H9 (cell line): ENCODE measurements around the gene FAM149B1. TPM values are rescaled to one million over a fixed set of nuclear protein-coding genes. Genes with fewer than 3 reads are reported as not detected.
"Not testable (repeated sequence)": the region's sequence is repeated elsewhere in the genome, so short reads cannot be mapped to it uniquely, and the experiment has no call there.

ENCODE experiments used
- DNase-seq: peaks from one replicate; pipeline ENCODE4 v3.0.0-alpha.2; 2017
- H2AFZ ChIP-seq: one replicate; pipeline ENCODE4 v1.6.1; 2013; ENCODE audit warnings: mild to moderate bottlenecking, low read length, control low read depth, moderate library complexity
- H2AK5ac ChIP-seq: 2 replicates; pipeline ENCODE4 v1.6.1; 2013; ENCODE audit warnings: low read length, control low read depth, mixed read lengths; ENCODE audit not compliant: insufficient read length
- H2BK120ac ChIP-seq: one replicate; pipeline ENCODE4 v1.6.1; 2013; ENCODE audit warnings: low read depth, mild to moderate bottlenecking, low read length, control low read depth, inconsistent platforms; ENCODE audit not compliant: poor library complexity, severe bottlenecking
- H2BK12ac ChIP-seq: 2 replicates; pipeline ENCODE4 v1.6.1; 2013; ENCODE audit warnings: low read length, control low read depth, mixed read lengths, low read depth; ENCODE audit not compliant: insufficient read length
- H2BK15ac ChIP-seq: 2 replicates; pipeline ENCODE4 v1.6.1; 2013; ENCODE audit warnings: low read depth, low read length, control low read depth
- H2BK20ac ChIP-seq: one replicate; pipeline ENCODE4 v1.6.1; 2013; ENCODE audit warnings: low read depth, mild to moderate bottlenecking, low read length, control low read depth, inconsistent platforms; ENCODE audit not compliant: poor library complexity, severe bottlenecking
- H2BK5ac ChIP-seq: 2 replicates; pipeline ENCODE4 v1.6.1; 2013; ENCODE audit warnings: low read length, control low read depth, mixed read lengths; ENCODE audit not compliant: insufficient read length
- H3K14ac ChIP-seq: 2 replicates; pipeline ENCODE4 v1.6.1; 2013; ENCODE audit warnings: low read length, control low read depth; ENCODE audit not compliant: insufficient read depth
- H3K18ac ChIP-seq: 2 replicates; pipeline ENCODE4 v1.6.1; 2013; ENCODE audit warnings: low read depth, mild to moderate bottlenecking, mixed read lengths, low read length, control low read depth; ENCODE audit not compliant: insufficient read length
- H3K23ac ChIP-seq: 2 replicates; pipeline ENCODE4 v1.6.1; 2013; ENCODE audit warnings: low read length, control low read depth, mixed read lengths, low read depth; ENCODE audit not compliant: insufficient read length
- H3K23me2 ChIP-seq: 2 replicates; pipeline ENCODE4 v1.6.1; 2013; ENCODE audit warnings: low read depth, mild to moderate bottlenecking, mixed read lengths, low read length, control low read depth; ENCODE audit not compliant: insufficient read length, poor library complexity, severe bottlenecking
- H3K27ac ChIP-seq: 2 replicates; pipeline ENCODE4 v1.5.1; 2013; ENCODE audit warnings: low read length, control low read depth, mixed read lengths, low read depth; ENCODE audit not compliant: insufficient read length
- H3K27me3 ChIP-seq: 2 replicates; pipeline ENCODE4 v1.6.1; 2013; ENCODE audit warnings: low read length, control low read depth, inconsistent platforms; ENCODE audit not compliant: insufficient read depth
- H3K4ac ChIP-seq: 2 replicates; pipeline ENCODE4 v1.6.1; 2013; ENCODE audit warnings: low read depth, mild to moderate bottlenecking, control low read depth, inconsistent platforms, low read length, moderate library complexity
- H3K4me1 ChIP-seq: 2 replicates; pipeline ENCODE4 v1.6.1; 2013; ENCODE audit warnings: low read length, control low read depth, inconsistent platforms; ENCODE audit not compliant: insufficient read depth
- H3K4me2 ChIP-seq: 2 replicates; pipeline ENCODE4 v1.6.1; 2013; ENCODE audit warnings: low read length, control low read depth, mixed read lengths; ENCODE audit not compliant: insufficient read length, insufficient read depth
- H3K56ac ChIP-seq: 2 replicates; pipeline ENCODE4 v1.6.1; 2013; ENCODE audit warnings: low read depth, mild to moderate bottlenecking, mixed read lengths, low read length, control low read depth; ENCODE audit not compliant: insufficient read length
- H3K79me1 ChIP-seq: 2 replicates; pipeline ENCODE4 v1.6.1; 2013; ENCODE audit warnings: low read depth, mild to moderate bottlenecking, moderate library complexity, low read length, control low read depth, inconsistent platforms; ENCODE audit not compliant: insufficient read depth, poor library complexity, severe bottlenecking
- H3K79me2 ChIP-seq: 2 replicates; pipeline ENCODE4 v1.6.1; 2013; ENCODE audit warnings: low read length, control low read depth, inconsistent platforms; ENCODE audit not compliant: insufficient read depth
- H3K9ac ChIP-seq: 2 replicates; pipeline ENCODE4 v1.6.1; 2013; ENCODE audit warnings: low read length, control low read depth, mixed read lengths; ENCODE audit not compliant: insufficient read length; ENCODE audit errors: extremely low read depth
- H3K9me3 ChIP-seq: one replicate; pipeline ENCODE4 v1.6.1; 2013; ENCODE audit warnings: low read depth, low read length, inconsistent platforms; ENCODE audit not compliant: control insufficient read depth
- H3T11ph ChIP-seq: one replicate; pipeline ENCODE4 v1.6.1; 2013; ENCODE audit warnings: mild to moderate bottlenecking, low read length, control low read depth, inconsistent platforms
- H4K20me1 ChIP-seq: one replicate; pipeline ENCODE4 v1.6.1; 2013; ENCODE audit not compliant: control insufficient read depth, insufficient read length, insufficient read depth
- H4K5ac ChIP-seq: 2 replicates; pipeline ENCODE4 v1.6.1; 2013; ENCODE audit warnings: low read depth, mild to moderate bottlenecking, mixed read lengths, low read length, control low read depth; ENCODE audit not compliant: insufficient read length
- H4K8ac ChIP-seq: replicated peaks from 2 replicates; pipeline ENCODE4 v1.6.1; 2013; ENCODE audit warnings: low read length, control low read depth, mixed read lengths, low read depth; ENCODE audit not compliant: insufficient read length
- H4K91ac ChIP-seq: 2 replicates; pipeline ENCODE4 v1.6.1; 2013; ENCODE audit warnings: low read depth, mild to moderate bottlenecking, moderate library complexity, mixed read lengths, low read length, control low read depth; ENCODE audit not compliant: insufficient read length
- H3K27ac Mint-ChIP-seq, 3 experiments: 2 replicates in 2 of 3; 3 replicates in 1 of 3; pipeline ENCODE4 v1.8.0; 2020 to 2021; ENCODE audit warnings: mixed read lengths in 3 of 3, mild to moderate bottlenecking in 1 of 3, moderate library complexity in 1 of 3
- H3K27me3 Mint-ChIP-seq: 2 replicates; pipeline ENCODE4 v1.8.0; 2021; ENCODE audit warnings: low read depth, mild to moderate bottlenecking, moderate library complexity, mixed read lengths
- H3K36me3 Mint-ChIP-seq, 3 experiments: 2 replicates in 2 of 3; 3 replicates in 1 of 3; pipeline ENCODE4 v1.8.0; 2020 to 2021; ENCODE audit warnings: low read depth in 3 of 3, mixed read lengths in 3 of 3; ENCODE audit not compliant: insufficient read depth in 1 of 3
- H3K4me1 Mint-ChIP-seq, 2 experiments: 2 replicates each; pipeline ENCODE4 v1.8.0; 2020; ENCODE audit warnings: mixed read lengths in 2 of 2
- H3K4me3 Mint-ChIP-seq, 2 experiments: 2 replicates in 1 of 2; 3 replicates in 1 of 2; pipeline ENCODE4 v1.8.0; 2020 to 2021; ENCODE audit warnings: mild to moderate bottlenecking in 2 of 2, mixed read lengths in 2 of 2, moderate library complexity in 1 of 2
- H3K9me3 Mint-ChIP-seq, 2 experiments: 2 replicates in 1 of 2; 3 replicates in 1 of 2; pipeline ENCODE4 v1.8.0; 2020; ENCODE audit warnings: mild to moderate bottlenecking in 2 of 2, mixed read lengths in 2 of 2, moderate library complexity in 1 of 2
- WGBS: extraction: QIAGEN DNeasy Blood & Tissue Kit; methylation state at CpG from one replicate; pipeline ENCODE4 v1.1.7; 2013; ENCODE audit warnings: missing lambda C conversion rate, low lambda C conversion rate, mixed read lengths; ENCODE audit not compliant: insufficient read length; ENCODE audit errors: extremely low coverage; 5-methylcytosine and 5-hydroxymethylcytosine counted together
- total RNA-seq: library from RNA; stranded (reverse); gene quantifications from 2 replicates; pipeline ENCODE4 v1.2.1, GENCODE V29; 2021
- TF ChIP-seq, protein P1 (sequence below): fragments of 200-600 bp; sonication (generic); conservative IDR thresholded peaks from 3 replicates; pipeline ENCODE4 v1.8.0; 2021; ENCODE audit warnings: antibody characterized with exemption, mild to moderate bottlenecking

FAM149B1 gene
- total RNA-seq, 1 experiment from 2014 or later = 17.9 TPM

DNA sequence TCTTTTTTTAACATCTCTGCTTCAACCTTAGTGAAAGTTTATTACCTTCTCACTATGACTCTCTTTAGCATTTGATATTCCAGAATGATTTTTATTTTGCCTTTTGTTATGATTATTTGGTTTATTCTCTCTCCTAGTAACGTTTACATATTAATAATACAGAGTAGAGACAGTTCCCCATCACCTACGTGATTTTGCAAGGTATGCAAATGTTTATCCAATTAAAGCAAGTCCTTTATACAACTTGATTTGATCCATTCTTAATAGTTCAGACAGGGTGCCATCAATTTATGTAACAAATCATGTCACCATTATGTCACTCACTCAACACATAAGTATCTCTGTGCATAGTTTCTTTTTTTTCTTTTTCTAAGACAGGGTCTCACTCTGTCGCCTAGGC lies 26.3 kb upstream of the FAM149B1 start:
- no peak overlapping the region for H3T11ph ChIP-seq
- H2AK5ac ChIP-seq = no peak overlapping the region
- H3K9me3 ChIP-seq = no peaks in the 10 kb centered on the region
- TF ChIP-seq, protein P1, sequence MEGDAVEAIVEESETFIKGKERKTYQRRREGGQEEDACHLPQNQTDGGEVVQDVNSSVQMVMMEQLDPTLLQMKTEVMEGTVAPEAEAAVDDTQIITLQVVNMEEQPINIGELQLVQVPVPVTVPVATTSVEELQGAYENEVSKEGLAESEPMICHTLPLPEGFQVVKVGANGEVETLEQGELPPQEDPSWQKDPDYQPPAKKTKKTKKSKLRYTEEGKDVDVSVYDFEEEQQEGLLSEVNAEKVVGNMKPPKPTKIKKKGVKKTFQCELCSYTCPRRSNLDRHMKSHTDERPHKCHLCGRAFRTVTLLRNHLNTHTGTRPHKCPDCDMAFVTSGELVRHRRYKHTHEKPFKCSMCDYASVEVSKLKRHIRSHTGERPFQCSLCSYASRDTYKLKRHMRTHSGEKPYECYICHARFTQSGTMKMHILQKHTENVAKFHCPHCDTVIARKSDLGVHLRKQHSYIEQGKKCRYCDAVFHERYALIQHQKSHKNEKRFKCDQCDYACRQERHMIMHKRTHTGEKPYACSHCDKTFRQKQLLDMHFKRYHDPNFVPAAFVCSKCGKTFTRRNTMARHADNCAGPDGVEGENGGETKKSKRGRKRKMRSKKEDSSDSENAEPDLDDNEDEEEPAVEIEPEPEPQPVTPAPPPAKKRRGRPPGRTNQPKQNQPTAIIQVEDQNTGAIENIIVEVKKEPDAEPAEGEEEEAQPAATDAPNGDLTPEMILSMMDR = no peak
- H4K91ac ChIP-seq = no peak overlapping the region
- no peaks in the 10 kb centered on the region for H3K79me1 ChIP-seq
- H3K4me2 ChIP-seq = no peak overlapping the region
- no peak overlapping the region for H3K56ac ChIP-seq
- H2BK15ac ChIP-seq = no peak overlapping the region
- Mint-ChIP-seq H3K4me3 (no peak overlapping the region), H3K4me1 (no peaks in the 10 kb centered on the region), H3K27me3 (no peaks in the 10 kb centered on the region), H3K27ac (no peak overlapping the region), H3K36me3 (peaks cover 29 to 65% (median 57%) of the 10 kb centered on the region in 3 experiments; a peak in 6 of 7 replicates), H3K9me3 (no peaks in the 10 kb centered on the region)
- no CpG with 5 or more reads among the region's 3 CpGs for WGBS
- H2BK20ac ChIP-seq = no peak overlapping the region
- no peak overlapping the region for H3K14ac ChIP-seq
- H3K4ac ChIP-seq = no peak overlapping the region
- H3K9ac ChIP-seq = no peak overlapping the region
- no peak for DNase-seq
- H2AFZ ChIP-seq = no peak overlapping the region
- no peaks in the 10 kb centered on the region for H3K79me2 ChIP-seq
- H4K20me1 ChIP-seq = no peaks in the 10 kb centered on the region
- no peaks in the 10 kb centered on the region for H3K4me1 ChIP-seq
- H4K8ac ChIP-seq = no peak overlapping the region
- no peak overlapping the region for H2BK5ac ChIP-seq
- H3K23ac ChIP-seq = no peak overlapping the region
- H3K27ac ChIP-seq = no peak overlapping the region
- no peak overlapping the region for H2BK120ac ChIP-seq
- H3K18ac ChIP-seq = no peak overlapping the region
- no peak overlapping the region for H4K5ac ChIP-seq
- H3K27me3 ChIP-seq = no peaks in the 10 kb centered on the region
- H2BK12ac ChIP-seq = no peak overlapping the region
- H3K23me2 ChIP-seq = no peaks in the 10 kb centered on the region

DNA sequence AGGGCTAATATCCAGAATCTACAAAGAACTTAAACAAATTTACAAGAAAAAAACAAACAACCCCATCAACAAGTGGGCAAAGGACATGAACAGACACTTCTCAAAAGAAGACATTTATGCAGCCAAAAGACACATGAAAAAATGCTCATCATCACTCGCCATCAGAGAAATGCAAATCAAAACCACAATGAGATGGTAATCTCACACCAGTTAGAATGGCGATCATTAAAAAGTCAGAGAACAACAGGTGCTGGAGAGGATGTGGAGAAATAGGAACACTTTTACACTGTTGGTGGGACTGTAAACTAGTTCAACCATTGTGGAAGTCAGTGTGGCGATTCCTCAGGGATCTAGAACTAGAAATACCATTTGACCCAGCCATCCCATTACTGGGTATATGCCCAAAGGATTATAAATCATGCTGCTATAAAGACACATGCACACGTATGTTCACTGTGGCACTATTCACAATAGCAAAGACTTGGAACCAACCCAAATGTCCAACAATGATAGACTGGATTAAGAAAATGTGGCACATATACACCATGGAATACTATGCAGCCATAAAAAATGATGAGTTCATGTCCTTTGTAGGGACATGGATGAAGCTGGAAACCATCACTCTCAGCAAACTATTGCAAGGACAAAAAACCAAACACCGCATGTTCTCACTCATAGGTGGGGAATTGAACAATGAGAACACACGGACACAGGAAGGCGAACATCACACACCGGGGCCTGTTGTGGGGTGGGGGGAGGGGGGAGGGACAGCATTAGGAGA lies 17.1 kb upstream of the FAM149B1 start:
- H3K56ac ChIP-seq = not testable (repeated sequence)

More for the DNA sequence above, 17.1 kb upstream of the FAM149B1 start:
- not testable (repeated sequence) for H3K4me2 ChIP-seq, H2BK12ac ChIP-seq, H3K9me3 ChIP-seq, H3K9me3 Mint-ChIP-seq, H3K23ac ChIP-seq, H2BK20ac ChIP-seq, H3K18ac ChIP-seq, H3K79me2 ChIP-seq, H4K20me1 ChIP-seq, H3K4me1 ChIP-seq, H3K27me3 Mint-ChIP-seq, H3K23me2 ChIP-seq, H2BK120ac ChIP-seq, DNase-seq, H4K5ac ChIP-seq, H3K79me1 ChIP-seq, H2AFZ ChIP-seq, H4K91ac ChIP-seq, H2BK15ac ChIP-seq, H2BK5ac ChIP-seq, H3K4me3 Mint-ChIP-seq, H3K27ac Mint-ChIP-seq, H3T11ph ChIP-seq, H3K14ac ChIP-seq, H3K27ac ChIP-seq, H2AK5ac ChIP-seq, H3K4ac ChIP-seq, H4K8ac ChIP-seq, H3K27me3 ChIP-seq, H3K9ac ChIP-seq, H3K4me1 Mint-ChIP-seq
- H3K36me3 Mint-ChIP-seq = peaks cover 28 to 68% (median 42%) of the 10 kb centered on the region in 3 experiments
- no CpG with 5 or more reads among the region's 8 CpGs for WGBS
